Psoas muscle (tissue), 8 donors: ENCODE results near the gene C22orf31. TPM values are rescaled to one million over a fixed set of nuclear protein-coding genes. Genes with fewer than 3 reads are reported as not detected.
"Not testable (repeated sequence)": the region's sequence is repeated elsewhere in the genome, so short reads cannot be mapped to it uniquely, and the experiment has no call there.

Experiments used
- ATAC-seq, 4 donors: fragments of 200-7000 bp; cut with Tn5 transposase; one replicate each; pipeline ENCODE4 v1.9.1; 2020; ENCODE audit warnings: moderate library complexity in 3 of 4, mild to moderate bottlenecking in 2 of 4
- DNase-seq, 2 donors: peaks; one replicate each; pipeline ENCODE4 v3.0.0-alpha.2; 2020
- H3K27ac ChIP-seq: fragments of 200-600 bp; one replicate; pipeline ENCODE4 v1.8.0; 2022
- H3K27me3 ChIP-seq, 3 donors: fragments of 200-600 bp in 1 of 3; one replicate each; pipeline versions ENCODE4 v1.6.1 to v1.8.0; 2013 to 2022; ENCODE audit warnings: low read length in 2 of 3, mild to moderate bottlenecking in 2 of 3, moderate library complexity in 1 of 3; ENCODE audit not compliant: insufficient read depth in 3 of 3
- H3K36me3 ChIP-seq, 2 donors: fragments of 200-600 bp in 1 of 2; one replicate each; pipeline versions ENCODE4 v1.6.1 to v1.8.0; 2013 to 2022; ENCODE audit warnings: low read depth in 1 of 2, mild to moderate bottlenecking in 1 of 2, moderate library complexity in 1 of 2; ENCODE audit not compliant: insufficient read depth in 1 of 2
- H3K4me1 ChIP-seq: fragments of 200-600 bp; one replicate; pipeline ENCODE4 v1.8.0; 2022
- H3K4me3 ChIP-seq: fragments of 200-600 bp; one replicate; pipeline ENCODE4 v1.8.0; 2022; ENCODE audit warnings: mild to moderate bottlenecking
- H3K9me3 ChIP-seq: fragments of 200-600 bp; one replicate; pipeline ENCODE4 v1.8.0; 2022
- CTCF ChIP-seq: fragments of 200-600 bp; IDR thresholded peaks from one replicate; pipeline ENCODE4 v1.8.0; 2022; ENCODE audit warnings: antibody characterized with exemption
- WGBS, 3 donors: extraction: QIAGEN DNeasy Blood & Tissue Kit; methylation state at CpG; one replicate each; pipeline versions ENCODE4 v1.1.6 to v1.1.7; 2013; 5-methylcytosine and 5-hydroxymethylcytosine counted together
- intact Hi-C, 2 donors: fragments of 100-400 bp; cut with DNase I; formaldehyde crosslinking; loops; one replicate each; pipeline versions ENCODE4 v1.11.0 to v1.14.2; 2022
- polyA plus RNA-seq, 3 donors: library from polyadenylated mRNA; stranded (reverse); fragments of 200-250 nt; gene quantifications; one replicate each; pipeline ENCODE4 v1.2.3, GENCODE V29; 2013
- total RNA-seq, 4 donors: library from RNA; stranded (reverse); fragmentation: NEBNext Ultra II Directional in 2 of 4; extraction: Animal tissue kit (Norgen Biotek cat#: 25700) in 2 of 4; gene quantifications; one replicate each; pipeline versions ENCODE4 v1.2.1 to v1.2.4, GENCODE V29; 2021 to 2023
- donor health status: healthy with polysubstance abuse.
- donor health status: DM: no; HTN: no; CAD: no; lungs with moderate emphysema.
- donor health status: Bipolar disorder and iron deficiency.
- donor health status: healthy.
- donor health status: DM: yes; HTN: yes; CAD: no.
- donor health status: DM: no; HTN: no; CAD: no.
- donor health status: DM: no; HTN: no; CAD: no.
- donor health status: DM: yes; HTN: yes; CAD: no.

C22orf31 gene
- total and polyA plus RNA-seq, 7 donors: not detected

GRCh38 chr22:29083933-29084591, 22.4 kb upstream of the C22orf31 start:
- ATAC-seq (no peak), DNase-seq (no peak)
- no peaks in the 10 kb centered on the region for H3K36me3 ChIP-seq
- H3K27ac ChIP-seq: no peak overlapping the region
- H3K4me3 ChIP-seq: no peak overlapping the region
- intact Hi-C loops: no loop called here
- no peaks in the 10 kb centered on the region for H3K9me3 ChIP-seq
- peaks cover 4% of the 10 kb centered on the region for H3K4me1 ChIP-seq
- H3K27me3 ChIP-seq: no peaks in the 10 kb centered on the region
- TF ChIP-seq CTCF: no peak
- WGBS, 3 donors: 44 to 53% (median 50%) methylated on average over 5 of the region's 5 CpGs

- ATAC-seq, intact Hi-C loops, H3K4me1 ChIP-seq: not testable (repeated sequence)
Measured at GRCh38 chr22:29083576-29083932, 21.9 kb upstream of the C22orf31 start.

GRCh38 chr22:29082826-29083545, 21.4 kb upstream of the C22orf31 start:
- no peak for TF ChIP-seq CTCF
- Histone ChIP-seq H3K36me3 (no peaks in the 10 kb centered on the region), H3K27me3 (no peaks in the 10 kb centered on the region), H3K4me1 (peaks cover 10% of the 10 kb centered on the region), H3K4me3 (no peak overlapping the region), H3K27ac (no peak overlapping the region), H3K9me3 (no peaks in the 10 kb centered on the region)
- DNase-seq (no peak), ATAC-seq (no peak)
- 83 to 90% (median 88%) methylated on average over 7 of the region's 7 CpGs for WGBS, 3 donors
- intact Hi-C loops: no loop called here

More at GRCh38 chr22:29083576-29083932, 21.9 kb upstream of the C22orf31 start:
- not testable (repeated sequence) for H3K36me3 ChIP-seq, H3K4me3 ChIP-seq, H3K27me3 ChIP-seq, DNase-seq, H3K27ac ChIP-seq, H3K9me3 ChIP-seq
- WGBS, 3 donors: 92 to 96% (median 94%) methylated on average over 7 of the region's 7 CpGs

- 46 to 70% (median 52%) methylated on average over 3 of the region's 3 CpGs for WGBS, 3 donors
- no peaks in the 10 kb centered on the region for H3K36me3 ChIP-seq
- H3K9me3 ChIP-seq: no peaks in the 10 kb centered on the region
- H3K4me1 ChIP-seq: peaks cover 21% of the 10 kb centered on the region
- H3K27me3 ChIP-seq: no peaks in the 10 kb centered on the region
- intact Hi-C loops: no loop called here
- no peak overlapping the region for H3K4me3 ChIP-seq
- DNase-seq: no peak
- ATAC-seq: no peak
- no peak overlapping the region for H3K27ac ChIP-seq
- no peak for TF ChIP-seq CTCF
Measured at GRCh38 chr22:29081517-29082236, 20.0 kb upstream of the C22orf31 start.
